ENCODE results near the gene MCF2L. TPM values are rescaled to one million over a fixed set of nuclear protein-coding genes. Genes with fewer than 3 reads are reported as not detected.

The MCF2L gene, protein sequence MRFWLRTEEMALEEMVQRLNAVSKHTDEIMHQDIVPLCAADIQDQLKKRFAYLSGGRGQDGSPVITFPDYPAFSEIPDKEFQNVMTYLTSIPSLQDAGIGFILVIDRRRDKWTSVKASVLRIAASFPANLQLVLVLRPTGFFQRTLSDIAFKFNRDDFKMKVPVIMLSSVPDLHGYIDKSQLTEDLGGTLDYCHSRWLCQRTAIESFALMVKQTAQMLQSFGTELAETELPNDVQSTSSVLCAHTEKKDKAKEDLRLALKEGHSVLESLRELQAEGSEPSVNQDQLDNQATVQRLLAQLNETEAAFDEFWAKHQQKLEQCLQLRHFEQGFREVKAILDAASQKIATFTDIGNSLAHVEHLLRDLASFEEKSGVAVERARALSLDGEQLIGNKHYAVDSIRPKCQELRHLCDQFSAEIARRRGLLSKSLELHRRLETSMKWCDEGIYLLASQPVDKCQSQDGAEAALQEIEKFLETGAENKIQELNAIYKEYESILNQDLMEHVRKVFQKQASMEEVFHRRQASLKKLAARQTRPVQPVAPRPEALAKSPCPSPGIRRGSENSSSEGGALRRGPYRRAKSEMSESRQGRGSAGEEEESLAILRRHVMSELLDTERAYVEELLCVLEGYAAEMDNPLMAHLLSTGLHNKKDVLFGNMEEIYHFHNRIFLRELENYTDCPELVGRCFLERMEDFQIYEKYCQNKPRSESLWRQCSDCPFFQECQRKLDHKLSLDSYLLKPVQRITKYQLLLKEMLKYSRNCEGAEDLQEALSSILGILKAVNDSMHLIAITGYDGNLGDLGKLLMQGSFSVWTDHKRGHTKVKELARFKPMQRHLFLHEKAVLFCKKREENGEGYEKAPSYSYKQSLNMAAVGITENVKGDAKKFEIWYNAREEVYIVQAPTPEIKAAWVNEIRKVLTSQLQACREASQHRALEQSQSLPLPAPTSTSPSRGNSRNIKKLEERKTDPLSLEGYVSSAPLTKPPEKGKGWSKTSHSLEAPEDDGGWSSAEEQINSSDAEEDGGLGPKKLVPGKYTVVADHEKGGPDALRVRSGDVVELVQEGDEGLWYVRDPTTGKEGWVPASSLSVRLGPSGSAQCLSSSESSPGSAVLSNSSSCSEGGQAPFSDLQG
- polyA plus RNA-seq, result 10 to 100 TPM; 10.9 to 19.4 TPM

DNA sequence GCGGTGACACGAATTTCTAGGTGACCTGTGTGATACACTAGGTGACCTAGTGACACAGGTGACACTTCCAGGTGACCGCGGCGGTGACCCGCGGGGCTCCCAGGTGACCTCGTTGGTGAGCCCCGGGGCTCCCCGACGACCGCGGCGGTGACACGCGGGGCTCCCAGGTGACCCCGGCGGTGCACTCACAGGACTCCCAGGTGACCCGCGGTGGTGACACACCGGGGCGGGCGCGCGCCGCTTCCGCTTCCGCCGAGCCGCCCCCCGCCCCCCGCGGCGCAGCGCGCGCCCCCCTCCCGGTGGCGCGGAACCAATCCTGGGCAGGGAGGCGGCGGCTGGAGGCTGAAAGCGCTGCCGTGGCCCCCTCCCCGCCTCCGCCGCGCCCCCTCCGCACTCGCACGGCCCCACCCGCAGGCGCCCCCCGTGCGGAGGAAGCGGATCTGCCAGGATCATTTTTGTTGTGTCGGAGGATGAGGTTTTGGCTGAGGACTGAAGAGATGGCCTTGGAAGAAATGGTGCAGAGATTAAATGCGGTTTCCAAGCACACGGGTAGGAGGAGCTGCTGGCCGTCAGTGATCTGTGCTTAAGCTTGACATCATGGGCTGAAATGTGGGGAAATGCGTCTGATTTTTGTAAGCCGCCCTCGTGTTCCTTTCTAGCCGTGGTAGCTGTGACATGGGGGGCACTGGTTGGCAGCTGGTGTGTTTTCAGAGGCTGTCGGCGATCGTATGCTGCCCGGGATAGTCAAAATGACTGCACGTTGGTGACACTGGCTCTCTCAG is at the start of gene MCF2L:
MCF2L (plus strand) TSS at position 305 of the 782 bp plus-strand sequence; CDS start at position 471, 166 bp downstream.
- H3K27ac ChIP-seq (ENCODE audit: low read depth in 2 of 2, low read length in 1 of 2), result peak within 1 kb of the TSS in 1 of 2 donors; percentile 51
- no peaks in the 10 kb centered on the region for H3K36me3 ChIP-seq (ENCODE audit: control insufficient read depth in 2 of 2, insufficient read depth in 2 of 2, low read length in 1 of 2)
- H3K27me3 ChIP-seq (ENCODE audit: control insufficient read depth in 1 of 2, insufficient read depth in 2 of 2, low read length in 2 of 2), result no peaks in the 10 kb centered on the region
- no peaks in the 10 kb centered on the region for H3K9me3 ChIP-seq (ENCODE audit: control insufficient read depth in 2 of 2, insufficient read depth in 1 of 2, low read depth in 1 of 2, low read length in 1 of 2)
- H3K4me3 ChIP-seq (ENCODE audit: low read depth in 1 of 2, low read length in 2 of 2), result peak within 1 kb of the TSS; percentile 51 to 64
- 0% methylated on average over 65 to 69 of the region's 69 CpGs for WGBS, 2 donors
- H3K4me1 ChIP-seq (ENCODE audit: control insufficient read depth in 2 of 2, insufficient read depth in 2 of 2, low read length in 1 of 2), result peaks cover 0 to 8% of the 10 kb centered on the region in 2 donors

DNA sequence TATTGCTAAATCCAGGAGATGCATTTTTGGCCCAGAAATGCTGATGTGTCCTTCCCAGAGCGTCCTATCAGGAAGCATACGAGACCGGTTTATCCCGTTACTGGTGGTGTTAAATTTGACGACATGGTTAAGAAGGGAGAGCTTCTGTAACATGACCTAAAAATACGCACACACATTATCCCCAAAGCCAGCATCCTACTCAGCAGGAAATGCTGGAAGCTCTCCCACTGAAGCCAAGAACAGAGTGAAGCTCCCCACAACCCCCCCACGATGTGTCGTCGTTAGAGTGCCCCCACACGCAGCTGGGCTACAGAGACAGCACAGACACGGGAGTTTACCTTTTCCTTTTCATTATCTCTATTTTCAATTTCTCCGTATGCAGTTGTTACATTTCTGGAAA is 45.1 kb upstream of the MCF2L start:
- 78% methylated on average over 12 of the region's 12 CpGs for WGBS, 2 donors
- H3K36me3 ChIP-seq (ENCODE audit: control insufficient read depth in 2 of 2, insufficient read depth in 2 of 2, low read length in 1 of 2), result no peaks in the 10 kb centered on the region
- H3K4me1 ChIP-seq (ENCODE audit: control insufficient read depth in 2 of 2, insufficient read depth in 2 of 2, low read length in 1 of 2), result peaks cover 0 to 2% of the 10 kb centered on the region in 2 donors
- no peaks in the 10 kb centered on the region for H3K27me3 ChIP-seq (ENCODE audit: control insufficient read depth in 1 of 2, insufficient read depth in 2 of 2, low read length in 2 of 2)
- no peak overlapping the region for H3K4me3 ChIP-seq (ENCODE audit: low read depth in 1 of 2, low read length in 2 of 2)
- no peaks in the 10 kb centered on the region for H3K9me3 ChIP-seq (ENCODE audit: control insufficient read depth in 2 of 2, insufficient read depth in 1 of 2, low read depth in 1 of 2, low read length in 1 of 2)
- no peak overlapping the region for H3K27ac ChIP-seq (ENCODE audit: low read depth in 2 of 2, low read length in 1 of 2)

DNA sequence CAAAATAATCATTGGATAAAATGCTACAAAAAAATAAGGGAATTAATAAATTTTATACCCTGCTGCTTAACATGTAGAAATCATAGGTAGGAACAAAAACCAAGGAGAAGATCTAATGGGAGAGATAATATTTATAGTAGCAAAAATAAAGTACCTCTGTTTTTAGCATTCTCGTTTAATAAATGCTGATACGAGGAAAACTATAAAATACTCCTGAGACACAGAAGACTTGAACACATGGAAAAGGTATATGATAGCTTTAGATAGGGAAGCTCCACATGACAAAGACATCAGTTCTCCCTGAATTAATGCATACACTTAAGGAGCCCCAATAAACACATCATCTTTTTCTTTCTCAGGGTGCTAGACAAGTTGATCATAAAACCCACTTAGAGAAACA is 44.6 kb upstream of the MCF2L start:
- H3K4me3 ChIP-seq (ENCODE audit: low read depth in 1 of 2, low read length in 2 of 2), result no peak overlapping the region

DNA sequence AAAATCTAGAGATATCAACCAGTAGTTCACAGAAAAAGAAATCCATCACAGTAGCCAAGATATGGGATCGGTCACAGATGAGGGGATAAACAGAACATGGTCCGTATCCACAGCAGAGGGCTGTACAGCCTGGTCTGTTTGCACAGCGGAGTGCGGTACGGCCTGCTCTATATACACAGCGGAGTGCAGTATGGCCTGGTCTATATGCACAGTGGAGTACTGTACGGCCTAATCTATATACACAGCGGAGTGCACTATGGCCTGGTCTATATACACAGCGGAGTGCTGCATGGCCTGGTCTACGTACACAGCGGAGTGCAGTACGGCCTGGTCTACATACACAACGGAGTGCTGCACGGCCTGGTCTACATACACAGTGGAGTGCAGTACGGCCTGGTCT is 43.0 kb upstream of the MCF2L start:
- 89 to 93% methylated on average over 15 of the region's 15 CpGs for WGBS, 2 donors

More for the DNA sequence above, 44.6 kb upstream of the MCF2L start:
- WGBS, 2 donors, result 92% methylated on average over 2 of the region's 2 CpGs
- no peaks in the 10 kb centered on the region for H3K27me3 ChIP-seq (ENCODE audit: control insufficient read depth in 1 of 2, insufficient read depth in 2 of 2, low read length in 2 of 2)
- H3K27ac ChIP-seq (ENCODE audit: low read depth in 2 of 2, low read length in 1 of 2), result no peak overlapping the region
- H3K36me3 ChIP-seq (ENCODE audit: control insufficient read depth in 2 of 2, insufficient read depth in 2 of 2, low read length in 1 of 2), result no peaks in the 10 kb centered on the region
- peaks cover 0 to 2% of the 10 kb centered on the region in 2 donors for H3K4me1 ChIP-seq (ENCODE audit: control insufficient read depth in 2 of 2, insufficient read depth in 2 of 2, low read length in 1 of 2)
- no peaks in the 10 kb centered on the region for H3K9me3 ChIP-seq (ENCODE audit: control insufficient read depth in 2 of 2, insufficient read depth in 1 of 2, low read depth in 1 of 2, low read length in 1 of 2)

DNA sequence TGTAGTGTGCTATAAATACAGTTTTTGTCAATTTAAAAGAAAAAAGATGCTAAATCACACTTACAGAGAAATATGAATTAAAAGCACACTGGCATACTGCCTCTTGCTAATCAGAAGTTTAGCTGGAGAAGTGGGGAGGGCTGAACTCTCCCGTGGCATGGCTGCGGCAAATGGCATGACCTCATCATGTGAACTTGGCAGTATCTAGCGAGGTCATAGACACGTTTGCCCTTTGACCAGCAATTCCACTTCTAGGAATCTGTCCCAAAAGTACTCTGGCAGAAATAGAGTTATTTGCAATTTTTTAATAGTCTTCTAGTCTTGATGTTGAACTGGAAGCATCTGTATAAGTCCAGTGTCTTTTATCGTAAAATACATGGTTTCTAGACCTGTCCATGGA is 42.0 kb upstream of the MCF2L start:
- H3K4me3 ChIP-seq (ENCODE audit: low read depth in 1 of 2, low read length in 2 of 2), result no peak overlapping the region
- no peak overlapping the region for H3K27ac ChIP-seq (ENCODE audit: low read depth in 2 of 2, low read length in 1 of 2)
- H3K9me3 ChIP-seq (ENCODE audit: control insufficient read depth in 2 of 2, insufficient read depth in 1 of 2, low read depth in 1 of 2, low read length in 1 of 2), result no peaks in the 10 kb centered on the region
- peaks cover 0 to 6% of the 10 kb centered on the region in 2 donors for H3K4me1 ChIP-seq (ENCODE audit: control insufficient read depth in 2 of 2, insufficient read depth in 2 of 2, low read length in 1 of 2)
- no peaks in the 10 kb centered on the region for H3K36me3 ChIP-seq (ENCODE audit: control insufficient read depth in 2 of 2, insufficient read depth in 2 of 2, low read length in 1 of 2)
- WGBS, 2 donors, result 79 to 80% methylated on average over 5 of the region's 5 CpGs
- H3K27me3 ChIP-seq (ENCODE audit: control insufficient read depth in 1 of 2, insufficient read depth in 2 of 2, low read length in 2 of 2), result no peaks in the 10 kb centered on the region

More for the DNA sequence above, 43.0 kb upstream of the MCF2L start:
- no peaks in the 10 kb centered on the region for H3K9me3 ChIP-seq (ENCODE audit: control insufficient read depth in 2 of 2, insufficient read depth in 1 of 2, low read depth in 1 of 2, low read length in 1 of 2)
- no peaks in the 10 kb centered on the region for H3K27me3 ChIP-seq (ENCODE audit: control insufficient read depth in 1 of 2, insufficient read depth in 2 of 2, low read length in 2 of 2)
- H3K4me3 ChIP-seq (ENCODE audit: low read depth in 1 of 2, low read length in 2 of 2), result no peak overlapping the region
- no peaks in the 10 kb centered on the region for H3K36me3 ChIP-seq (ENCODE audit: control insufficient read depth in 2 of 2, insufficient read depth in 2 of 2, low read length in 1 of 2)
- peaks cover 0 to 4% of the 10 kb centered on the region in 2 donors for H3K4me1 ChIP-seq (ENCODE audit: control insufficient read depth in 2 of 2, insufficient read depth in 2 of 2, low read length in 1 of 2)
- H3K27ac ChIP-seq (ENCODE audit: low read depth in 2 of 2, low read length in 1 of 2), result no peak overlapping the region

DNA sequence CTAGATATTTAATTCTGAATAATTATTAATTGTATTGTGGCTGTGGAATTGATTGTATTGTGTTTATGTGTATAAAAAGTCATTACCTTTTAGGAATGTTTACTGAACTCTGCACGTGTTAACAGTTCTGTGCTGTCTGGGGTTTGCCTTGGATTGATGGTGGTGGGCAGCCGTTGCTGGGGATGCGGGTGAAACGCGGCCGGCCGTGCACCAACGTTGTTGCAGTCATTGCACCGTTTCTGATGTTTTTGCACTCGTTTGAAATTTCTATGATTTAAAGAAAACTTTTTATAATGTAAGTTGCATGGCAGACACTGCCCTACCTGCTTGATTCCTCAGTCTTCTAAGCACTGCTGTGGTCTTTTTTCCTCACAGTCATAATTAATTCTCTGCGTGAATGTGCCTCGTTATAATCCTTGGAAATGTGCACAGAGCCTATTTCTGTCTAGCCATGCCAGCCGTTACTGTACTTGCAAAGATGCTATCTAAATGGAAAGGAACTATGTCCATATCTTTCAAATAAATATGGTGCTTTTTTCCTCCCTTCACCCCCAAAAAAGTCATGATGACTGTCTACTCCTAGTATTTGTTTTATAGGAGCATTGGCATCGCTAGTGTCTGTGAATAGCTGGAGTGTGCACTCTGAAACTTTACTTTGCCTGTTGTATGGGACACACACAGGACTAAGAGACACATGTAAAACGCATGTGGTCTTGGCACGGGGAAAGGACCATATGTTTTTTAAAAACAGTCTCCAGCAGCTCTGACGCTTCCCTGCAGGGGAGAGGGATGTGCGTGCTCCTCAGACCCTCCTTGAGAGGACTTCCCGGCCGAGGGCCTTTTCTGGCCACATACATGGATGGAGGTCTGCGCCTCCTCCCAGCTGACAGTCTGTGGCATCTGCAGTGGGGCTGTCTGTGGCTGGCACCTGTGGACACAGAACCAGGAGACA is 40.7 kb upstream of the MCF2L start:
- H3K36me3 ChIP-seq (ENCODE audit: control insufficient read depth in 2 of 2, insufficient read depth in 2 of 2, low read length in 1 of 2), result no peaks in the 10 kb centered on the region
- no peaks in the 10 kb centered on the region for H3K27me3 ChIP-seq (ENCODE audit: control insufficient read depth in 1 of 2, insufficient read depth in 2 of 2, low read length in 2 of 2)
- H3K4me3 ChIP-seq (ENCODE audit: low read depth in 1 of 2, low read length in 2 of 2), result no peak overlapping the region
- H3K27ac ChIP-seq (ENCODE audit: low read depth in 2 of 2, low read length in 1 of 2), result no peak overlapping the region
- 68 to 69% methylated on average over 21 of the region's 21 CpGs for WGBS, 2 donors
- H3K4me1 ChIP-seq (ENCODE audit: control insufficient read depth in 2 of 2, insufficient read depth in 2 of 2, low read length in 1 of 2), result peaks cover 0 to 6% of the 10 kb centered on the region in 2 donors
- no peaks in the 10 kb centered on the region for H3K9me3 ChIP-seq (ENCODE audit: control insufficient read depth in 2 of 2, insufficient read depth in 1 of 2, low read depth in 1 of 2, low read length in 1 of 2)

DNA sequence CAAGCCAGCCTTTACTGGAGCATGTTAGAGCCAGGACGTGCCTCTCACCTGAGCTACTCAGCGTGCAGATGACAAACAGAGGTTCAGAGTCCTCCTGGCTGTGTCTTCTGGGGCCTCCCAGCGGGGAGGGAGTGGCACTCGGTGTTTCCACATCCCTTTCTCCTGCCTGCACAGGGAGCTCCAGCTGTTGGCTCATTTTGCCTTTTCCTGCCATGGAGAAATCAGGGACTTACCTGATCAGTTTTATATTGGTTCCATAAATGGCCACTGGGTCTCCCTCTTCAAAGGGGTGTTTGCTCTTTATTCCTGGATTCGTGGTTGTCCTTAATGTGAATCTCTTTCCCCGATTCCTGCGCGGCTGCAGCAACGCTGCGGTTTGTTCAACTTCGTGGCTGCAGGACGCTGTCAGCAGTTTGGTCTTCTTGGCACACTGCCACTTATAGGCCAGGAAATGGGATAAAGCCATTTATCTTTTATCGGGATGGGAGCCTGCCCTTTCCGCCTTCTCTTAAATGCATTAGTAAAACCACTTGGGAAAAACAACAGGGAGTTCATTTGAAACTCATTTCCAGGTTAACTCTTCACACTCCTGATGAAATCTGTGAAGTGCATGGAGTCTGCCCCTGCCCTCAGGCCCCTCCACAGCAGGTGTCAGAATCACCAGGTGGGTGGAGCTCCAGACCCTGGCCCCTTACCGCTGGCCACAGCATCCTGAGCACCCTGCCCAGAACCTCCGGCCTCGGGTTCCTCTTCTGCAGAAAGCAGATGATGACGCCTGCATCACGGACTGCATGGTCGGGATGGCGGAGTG is 39.8 kb upstream of the MCF2L start:
- H3K9me3 ChIP-seq (ENCODE audit: control insufficient read depth in 2 of 2, insufficient read depth in 1 of 2, low read depth in 1 of 2, low read length in 1 of 2), result no peaks in the 10 kb centered on the region
- H3K27ac ChIP-seq (ENCODE audit: low read depth in 2 of 2, low read length in 1 of 2), result no peak overlapping the region
- WGBS, 2 donors, result 24 to 28% methylated on average over 21 of the region's 21 CpGs
- no peaks in the 10 kb centered on the region for H3K36me3 ChIP-seq (ENCODE audit: control insufficient read depth in 2 of 2, insufficient read depth in 2 of 2, low read length in 1 of 2)
- H3K4me3 ChIP-seq (ENCODE audit: low read depth in 1 of 2, low read length in 2 of 2), result no peak overlapping the region
- H3K4me1 ChIP-seq (ENCODE audit: control insufficient read depth in 2 of 2, insufficient read depth in 2 of 2, low read length in 1 of 2), result peaks cover 0 to 6% of the 10 kb centered on the region in 2 donors
- no peaks in the 10 kb centered on the region for H3K27me3 ChIP-seq (ENCODE audit: control insufficient read depth in 1 of 2, insufficient read depth in 2 of 2, low read length in 2 of 2)

DNA sequence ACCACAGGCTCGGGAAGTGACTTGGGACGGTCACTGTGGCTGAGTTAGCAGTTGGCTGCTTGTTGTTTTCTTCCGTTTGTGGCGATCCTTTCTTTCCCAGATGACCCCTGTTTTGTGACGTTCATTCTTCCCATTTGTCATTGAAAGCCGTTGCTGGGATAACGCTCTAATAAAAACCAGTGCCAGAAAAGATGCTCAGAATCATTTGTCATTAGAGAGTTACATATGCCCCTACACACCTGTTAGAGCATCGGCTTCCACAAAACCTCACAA is 39.3 kb upstream of the MCF2L start:
- H3K36me3 ChIP-seq (ENCODE audit: control insufficient read depth in 2 of 2, insufficient read depth in 2 of 2, low read length in 1 of 2), result no peaks in the 10 kb centered on the region
- no peak overlapping the region for H3K4me3 ChIP-seq (ENCODE audit: low read depth in 1 of 2, low read length in 2 of 2)
- H3K27ac ChIP-seq (ENCODE audit: low read depth in 2 of 2, low read length in 1 of 2), result no peak overlapping the region
- H3K27me3 ChIP-seq (ENCODE audit: control insufficient read depth in 1 of 2, insufficient read depth in 2 of 2, low read length in 2 of 2), result no peaks in the 10 kb centered on the region
- WGBS, 2 donors, result 43 to 52% methylated on average over 8 of the region's 8 CpGs
- peaks cover 0 to 6% of the 10 kb centered on the region in 2 donors for H3K4me1 ChIP-seq (ENCODE audit: control insufficient read depth in 2 of 2, insufficient read depth in 2 of 2, low read length in 1 of 2)
- H3K9me3 ChIP-seq (ENCODE audit: control insufficient read depth in 2 of 2, insufficient read depth in 1 of 2, low read depth in 1 of 2, low read length in 1 of 2), result no peaks in the 10 kb centered on the region

Data from esophagus (tissue), 2 donors.